Measurements from ENCODE around the gene SPON1. TPM values are rescaled to one million over a fixed set of nuclear protein-coding genes. Genes with fewer than 3 reads are reported as not detected.

SPON1 gene
- polyA plus RNA-seq, 4 donors = 11.4 to 99.8 (median 22.2) TPM

DNA sequence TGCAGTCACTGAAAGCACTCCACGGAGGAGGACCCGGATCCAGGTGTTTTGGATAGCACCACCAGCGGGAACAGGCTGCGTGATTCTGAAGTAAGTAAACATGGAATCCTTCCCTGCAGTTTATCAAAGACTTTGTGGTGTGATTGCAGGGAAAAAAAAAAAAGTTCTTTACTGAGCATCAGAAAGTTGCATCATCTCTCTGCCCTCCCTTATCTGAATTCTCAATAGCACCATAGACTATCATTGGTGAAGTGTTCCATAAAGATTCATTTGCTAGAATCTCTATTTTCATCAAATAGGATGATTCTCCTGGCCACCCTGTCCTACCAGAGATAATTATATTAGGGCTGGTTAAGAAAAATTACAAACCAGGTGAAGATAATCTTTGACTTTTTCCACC lies 79.0 kb downstream of the SPON1 start:
- FAIRE-seq = no peak

DNA sequence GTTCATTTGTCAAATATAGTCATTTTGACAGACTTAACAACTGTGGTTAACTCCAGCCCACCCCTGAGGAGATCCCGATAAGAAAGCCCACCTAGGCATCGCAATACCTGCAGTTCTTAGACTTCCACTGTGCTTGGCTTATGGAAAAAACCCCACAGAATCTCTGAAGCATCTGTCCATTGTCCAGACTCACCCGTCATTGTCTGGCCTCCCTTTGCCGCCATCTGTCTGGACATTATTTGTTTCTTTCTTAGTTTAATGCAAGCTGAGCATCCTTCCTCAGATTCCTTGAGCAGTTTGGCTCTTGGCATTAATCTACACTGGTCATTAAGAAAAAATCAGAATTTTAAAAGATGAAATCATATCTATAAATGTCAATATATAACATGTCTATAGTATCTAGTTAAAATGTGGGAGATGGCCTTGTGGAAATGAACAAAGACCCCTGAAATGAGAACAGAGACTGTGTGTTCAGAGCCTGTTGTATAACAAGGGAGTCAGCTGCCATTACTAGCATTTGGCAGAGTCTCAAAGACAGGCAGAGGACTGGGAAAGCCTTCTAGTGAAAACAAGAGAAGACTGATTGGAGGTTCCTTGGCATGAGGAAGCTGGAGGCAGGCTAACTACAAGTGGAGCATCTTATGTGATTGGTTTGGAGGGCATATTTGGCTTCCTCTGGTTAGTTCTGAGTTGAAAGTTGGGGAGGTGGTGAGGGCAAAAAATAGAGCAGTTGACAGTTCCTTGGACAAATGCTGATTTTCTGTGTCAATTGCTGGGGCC lies 80.4 kb downstream of the SPON1 start:
- no peak for FAIRE-seq

More for the DNA sequence above, 79.0 kb downstream of the SPON1 start:
- H3K4me1 ChIP-seq (ENCODE audit: control insufficient read depth in 3 of 3, insufficient read depth in 2 of 3, low read depth in 1 of 3, low read length in 2 of 3) = peaks cover 2 to 12% (median 5%) of the 10 kb centered on the region in 3 donors
- no peaks in the 10 kb centered on the region for H3K27me3 ChIP-seq (ENCODE audit: control insufficient read depth in 3 of 3, insufficient read depth in 3 of 3, low read length in 3 of 3)
- no peak for DNase-seq
- H3K9me3 ChIP-seq (ENCODE audit: control insufficient read depth in 2 of 2, insufficient read depth in 1 of 2, low read depth in 1 of 2, low read length in 1 of 2) = no peaks in the 10 kb centered on the region
- no peak overlapping the region for H3K27ac ChIP-seq (ENCODE audit: low read depth in 1 of 3, low read length in 2 of 3)
- WGBS, 3 donors = 77 to 80% (median 79%) methylated on average over 4 of the region's 4 CpGs
- H3K36me3 ChIP-seq (ENCODE audit: control insufficient read depth in 3 of 3, insufficient read depth in 2 of 3, low read depth in 1 of 3, low read length in 3 of 3) = peaks cover 0 to 5% (median 0%) of the 10 kb centered on the region in 3 donors
- H3K4me3 ChIP-seq (ENCODE audit: low read depth in 1 of 3, low read length in 3 of 3) = no peak overlapping the region

DNA sequence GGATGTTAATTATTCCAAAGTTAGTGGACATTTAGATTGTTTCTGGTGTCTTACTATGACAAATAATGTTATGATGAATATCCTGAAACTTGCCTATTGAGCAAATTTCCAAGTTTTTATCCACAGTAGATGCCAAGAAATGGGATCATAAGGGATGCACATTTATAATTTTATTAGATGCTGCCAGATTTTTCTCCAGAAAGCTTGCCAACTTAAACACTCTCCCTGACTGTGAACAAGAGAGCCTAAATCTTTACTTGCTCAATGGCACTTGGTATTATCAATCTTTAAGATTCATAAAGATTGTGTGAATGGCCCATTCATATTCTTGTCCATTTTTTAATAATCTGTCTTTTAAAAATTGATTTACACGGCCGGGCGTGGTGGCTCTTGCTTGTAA lies 82.4 kb downstream of the SPON1 start:
- Histone ChIP-seq H3K27me3 (ENCODE audit: control insufficient read depth in 3 of 3, insufficient read depth in 3 of 3, low read length in 3 of 3) (no peaks in the 10 kb centered on the region), H3K9me3 (ENCODE audit: control insufficient read depth in 2 of 2, insufficient read depth in 1 of 2, low read depth in 1 of 2, low read length in 1 of 2) (no peaks in the 10 kb centered on the region), H3K27ac (ENCODE audit: low read depth in 1 of 3, low read length in 2 of 3) (no peak overlapping the region), H3K4me1 (ENCODE audit: control insufficient read depth in 3 of 3, insufficient read depth in 2 of 3, low read depth in 1 of 3, low read length in 2 of 3) (peaks cover 0 to 7% (median 0%) of the 10 kb centered on the region in 3 donors), H3K4me3 (ENCODE audit: low read depth in 1 of 3, low read length in 3 of 3) (no peak overlapping the region), H3K36me3 (ENCODE audit: control insufficient read depth in 3 of 3, insufficient read depth in 2 of 3, low read depth in 1 of 3, low read length in 3 of 3) (peaks cover 0 to 5% (median 0%) of the 10 kb centered on the region in 3 donors)
- no peak for FAIRE-seq
- WGBS, 3 donors = 68 to 90% (median 78%) methylated on average over 3 of the region's 3 CpGs
- no peak for DNase-seq

More for the DNA sequence above, 80.4 kb downstream of the SPON1 start:
- Histone ChIP-seq H3K4me1 (ENCODE audit: control insufficient read depth in 3 of 3, insufficient read depth in 2 of 3, low read depth in 1 of 3, low read length in 2 of 3) (peaks cover 0 to 7% (median 0%) of the 10 kb centered on the region in 3 donors), H3K36me3 (ENCODE audit: control insufficient read depth in 3 of 3, insufficient read depth in 2 of 3, low read depth in 1 of 3, low read length in 3 of 3) (peaks cover 0 to 5% (median 0%) of the 10 kb centered on the region in 3 donors), H3K27me3 (ENCODE audit: control insufficient read depth in 3 of 3, insufficient read depth in 3 of 3, low read length in 3 of 3) (no peaks in the 10 kb centered on the region), H3K9me3 (ENCODE audit: control insufficient read depth in 2 of 2, insufficient read depth in 1 of 2, low read depth in 1 of 2, low read length in 1 of 2) (no peaks in the 10 kb centered on the region), H3K27ac (ENCODE audit: low read depth in 1 of 3, low read length in 2 of 3) (no peak overlapping the region), H3K4me3 (ENCODE audit: low read depth in 1 of 3, low read length in 3 of 3) (no peak overlapping the region)
- WGBS, 3 donors = 87 to 97% (median 95%) methylated on average over 4 of the region's 4 CpGs
- no peak for DNase-seq

DNA sequence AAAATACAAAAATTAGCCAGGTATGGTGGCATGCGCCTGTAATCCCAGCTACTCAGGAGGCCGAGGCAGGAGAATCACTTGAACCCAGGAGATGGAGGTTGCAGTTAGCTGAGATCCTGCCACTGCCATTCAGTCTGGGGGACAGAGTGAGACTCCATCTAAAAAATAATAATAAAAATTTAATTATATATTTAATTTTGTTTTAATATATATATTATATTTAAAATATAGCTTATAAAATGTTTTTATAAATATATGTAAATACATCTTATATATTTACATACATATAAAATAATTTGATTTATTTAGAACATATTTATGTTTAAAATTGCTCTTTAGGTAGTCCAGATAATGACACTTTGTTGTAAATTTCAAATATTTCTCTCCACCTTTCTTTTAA lies 82.9 kb downstream of the SPON1 start:
- Histone ChIP-seq H3K4me3 (ENCODE audit: low read depth in 1 of 3, low read length in 3 of 3) (no peak overlapping the region), H3K27ac (ENCODE audit: low read depth in 1 of 3, low read length in 2 of 3) (no peak overlapping the region), H3K27me3 (ENCODE audit: control insufficient read depth in 3 of 3, insufficient read depth in 3 of 3, low read length in 3 of 3) (no peaks in the 10 kb centered on the region), H3K9me3 (ENCODE audit: control insufficient read depth in 2 of 2, insufficient read depth in 1 of 2, low read depth in 1 of 2, low read length in 1 of 2) (no peaks in the 10 kb centered on the region), H3K36me3 (ENCODE audit: control insufficient read depth in 3 of 3, insufficient read depth in 2 of 3, low read depth in 1 of 3, low read length in 3 of 3) (peaks cover 0 to 5% (median 0%) of the 10 kb centered on the region in 3 donors), H3K4me1 (ENCODE audit: control insufficient read depth in 3 of 3, insufficient read depth in 2 of 3, low read depth in 1 of 3, low read length in 2 of 3) (peaks cover 0 to 7% (median 0%) of the 10 kb centered on the region in 3 donors)
- FAIRE-seq (peak; percentile 57), DNase-seq (no peak)
- 96 to 99% (median 98%) methylated on average over 2 of the region's 2 CpGs for WGBS, 3 donors

DNA sequence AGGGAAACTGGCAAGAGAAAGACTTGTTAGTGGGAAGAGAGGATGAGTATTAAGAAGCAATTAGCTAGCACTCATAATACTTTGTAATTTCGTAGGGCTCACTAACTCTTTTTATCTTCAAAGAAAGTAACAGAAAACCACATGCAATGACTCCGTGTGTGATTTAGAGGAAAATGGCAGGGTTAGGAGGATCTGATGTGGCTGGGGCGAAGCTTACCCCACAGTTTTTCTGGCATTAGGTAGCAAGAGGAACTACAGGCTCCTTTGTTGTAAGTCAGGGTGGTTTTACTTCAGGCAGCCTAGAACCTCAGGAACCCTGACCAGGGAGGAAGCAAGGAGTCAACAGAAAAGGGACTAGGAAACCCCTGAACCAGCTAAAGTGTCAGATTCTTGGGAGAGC lies 89.7 kb downstream of the SPON1 start:
- FAIRE-seq = no peak
- Histone ChIP-seq H3K4me1 (ENCODE audit: control insufficient read depth in 3 of 3, insufficient read depth in 2 of 3, low read depth in 1 of 3, low read length in 2 of 3) (peaks cover 0 to 12% (median 8%) of the 10 kb centered on the region in 3 donors), H3K27me3 (ENCODE audit: control insufficient read depth in 3 of 3, insufficient read depth in 3 of 3, low read length in 3 of 3) (no peaks in the 10 kb centered on the region), H3K36me3 (ENCODE audit: control insufficient read depth in 3 of 3, insufficient read depth in 2 of 3, low read depth in 1 of 3, low read length in 3 of 3) (peaks cover 0 to 4% (median 0%) of the 10 kb centered on the region in 3 donors), H3K4me3 (ENCODE audit: low read depth in 1 of 3, low read length in 3 of 3) (no peak overlapping the region), H3K9me3 (ENCODE audit: control insufficient read depth in 2 of 2, insufficient read depth in 1 of 2, low read depth in 1 of 2, low read length in 1 of 2) (peaks cover 1 to 4% of the 10 kb centered on the region in 2 donors), H3K27ac (ENCODE audit: low read depth in 1 of 3, low read length in 2 of 3) (no peak overlapping the region)
- no peak for DNase-seq
- WGBS, 3 donors = 81 to 94% (median 86%) methylated on average over 3 of the region's 3 CpGs

DNA sequence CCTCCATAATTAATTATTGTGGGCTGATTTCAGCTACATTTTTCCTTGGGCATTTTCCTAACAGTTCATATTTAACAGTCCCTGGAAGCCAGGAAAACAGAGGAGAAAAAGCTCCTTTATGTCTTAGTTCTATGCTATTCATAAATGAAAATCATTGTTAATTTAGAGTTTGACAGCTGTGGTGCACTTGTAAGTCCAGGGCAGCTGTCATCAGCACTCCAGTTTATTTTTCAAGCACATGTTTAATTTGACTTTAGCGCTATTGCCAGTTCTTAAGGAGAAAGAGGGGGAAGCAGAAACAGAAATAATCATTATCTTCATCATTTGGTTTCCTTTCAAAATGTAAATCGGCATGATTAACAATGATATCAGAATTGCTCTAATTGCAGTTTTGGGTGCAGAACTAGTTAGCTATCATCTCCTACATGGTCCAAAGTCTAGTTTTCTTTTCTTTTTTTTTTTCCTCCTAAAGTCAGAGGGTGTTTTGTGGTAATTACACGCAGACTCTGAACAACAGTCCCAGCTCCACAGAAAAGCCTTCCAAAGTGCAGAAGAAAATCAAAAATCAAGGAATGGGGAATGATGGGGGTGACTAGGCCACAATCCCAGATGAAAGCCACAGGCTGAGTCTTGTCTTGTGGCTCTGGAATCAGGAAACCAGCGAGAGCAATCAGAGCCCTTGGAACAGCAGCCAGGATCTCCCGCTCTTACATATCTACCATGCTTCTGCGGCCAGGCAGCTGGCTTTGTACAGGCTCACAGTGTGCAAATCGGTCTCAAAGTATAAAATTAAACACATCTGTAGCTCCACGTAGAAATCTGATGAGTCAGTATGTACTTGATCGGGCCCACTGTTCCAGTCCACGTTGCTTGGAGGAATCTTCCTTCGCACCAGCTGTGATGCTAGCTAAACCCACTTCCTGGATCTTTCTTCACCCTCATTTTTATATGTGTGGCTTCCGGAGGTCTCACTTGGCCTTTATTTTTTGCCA lies 91.9 kb downstream of the SPON1 start:
- peak overlapping the region in 2 of 3 donors; percentile 43 to 48 for H3K27ac ChIP-seq (ENCODE audit: low read depth in 1 of 3, low read length in 2 of 3)
- DNase-seq (peak in 1 of 2 donors; percentile 55), FAIRE-seq (no peak)
- H3K4me3 ChIP-seq (ENCODE audit: low read depth in 1 of 3, low read length in 3 of 3) = no peak overlapping the region
- WGBS, 3 donors = 34 to 44% (median 35%) methylated on average over 12 of the region's 12 CpGs
- H3K4me1 ChIP-seq (ENCODE audit: control insufficient read depth in 3 of 3, insufficient read depth in 2 of 3, low read depth in 1 of 3, low read length in 2 of 3) = peaks cover 0 to 12% (median 8%) of the 10 kb centered on the region in 3 donors
- peaks cover 0 to 7% (median 0%) of the 10 kb centered on the region in 3 donors for H3K36me3 ChIP-seq (ENCODE audit: control insufficient read depth in 3 of 3, insufficient read depth in 2 of 3, low read depth in 1 of 3, low read length in 3 of 3)
- peaks cover 1 to 4% of the 10 kb centered on the region in 2 donors for H3K9me3 ChIP-seq (ENCODE audit: control insufficient read depth in 2 of 2, insufficient read depth in 1 of 2, low read depth in 1 of 2, low read length in 1 of 2)
- H3K27me3 ChIP-seq (ENCODE audit: control insufficient read depth in 3 of 3, insufficient read depth in 3 of 3, low read length in 3 of 3) = no peaks in the 10 kb centered on the region

DNA sequence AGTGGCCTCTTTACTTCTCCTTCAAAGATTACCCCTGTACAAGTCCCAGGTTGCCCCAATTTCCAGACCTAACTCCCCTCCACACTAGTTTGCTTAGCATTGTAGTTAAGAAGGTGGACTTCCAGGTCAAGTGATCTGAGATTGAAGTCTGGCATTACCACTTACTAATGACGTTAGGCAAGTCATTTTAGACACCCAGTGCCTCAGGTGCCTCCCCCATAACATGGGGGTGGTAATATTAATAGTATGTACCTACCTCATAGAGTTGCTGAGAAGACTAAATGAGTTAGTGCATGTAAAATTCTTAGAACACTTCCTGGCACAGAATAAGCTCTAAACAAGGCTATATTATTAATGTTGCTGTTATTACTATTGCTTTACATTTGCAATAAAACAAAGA lies 93.4 kb downstream of the SPON1 start:
- no peak overlapping the region for H3K4me3 ChIP-seq (ENCODE audit: low read depth in 1 of 3, low read length in 3 of 3)
- DNase-seq (no peak), FAIRE-seq (no peak)
- H3K4me1 ChIP-seq (ENCODE audit: control insufficient read depth in 3 of 3, insufficient read depth in 2 of 3, low read depth in 1 of 3, low read length in 2 of 3) = peaks cover 0 to 12% (median 8%) of the 10 kb centered on the region in 3 donors
- peaks cover 0 to 1% of the 10 kb centered on the region in 2 donors for H3K9me3 ChIP-seq (ENCODE audit: control insufficient read depth in 2 of 2, insufficient read depth in 1 of 2, low read depth in 1 of 2, low read length in 1 of 2)
- WGBS, 3 donors = 80 to 88% (median 85%) methylated on average over 1 of the region's 1 CpG
- no peak overlapping the region for H3K27ac ChIP-seq (ENCODE audit: low read depth in 1 of 3, low read length in 2 of 3)
- H3K27me3 ChIP-seq (ENCODE audit: control insufficient read depth in 3 of 3, insufficient read depth in 3 of 3, low read length in 3 of 3) = no peaks in the 10 kb centered on the region
- peaks cover 0 to 7% (median 0%) of the 10 kb centered on the region in 3 donors for H3K36me3 ChIP-seq (ENCODE audit: control insufficient read depth in 3 of 3, insufficient read depth in 2 of 3, low read depth in 1 of 3, low read length in 3 of 3)

DNA sequence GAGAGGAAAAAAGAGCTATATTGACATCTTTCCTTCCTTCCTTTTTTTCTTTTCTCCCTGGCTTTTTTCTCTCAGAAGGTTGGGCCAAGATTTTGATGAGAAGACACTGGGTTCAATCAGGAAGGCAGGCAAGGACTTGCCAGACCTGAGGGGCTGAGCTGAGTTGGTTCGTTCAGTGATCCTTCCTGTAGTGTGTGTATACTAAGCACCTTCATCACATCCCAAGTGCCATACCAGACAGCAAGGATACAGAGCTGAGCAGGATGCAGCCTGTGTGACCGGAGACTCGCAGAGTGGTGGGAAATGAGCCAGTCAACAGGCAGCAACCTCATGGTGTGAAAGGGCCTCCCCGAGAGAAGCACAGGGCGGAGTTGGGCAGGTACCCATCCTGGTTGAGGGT lies 95.5 kb downstream of the SPON1 start:
- 88 to 97% (median 94%) methylated on average over 5 of the region's 5 CpGs for whole genome bisulfite sequencing, 3 donors
- no peak for FAIRE-seq

More for the DNA sequence above, 95.5 kb downstream of the SPON1 start:
- H3K36me3 ChIP-seq (ENCODE audit: control insufficient read depth in 3 of 3, insufficient read depth in 2 of 3, low read depth in 1 of 3, low read length in 3 of 3) = peaks cover 0 to 3% (median 0%) of the 10 kb centered on the region in 3 donors
- no peaks in the 10 kb centered on the region for H3K27me3 ChIP-seq (ENCODE audit: control insufficient read depth in 3 of 3, insufficient read depth in 3 of 3, low read length in 3 of 3)
- H3K4me3 ChIP-seq (ENCODE audit: low read depth in 1 of 3, low read length in 3 of 3) = no peak overlapping the region
- no peak overlapping the region for H3K27ac ChIP-seq (ENCODE audit: low read depth in 1 of 3, low read length in 2 of 3)
- DNase-seq = no peak
- peaks cover 0 to 12% (median 8%) of the 10 kb centered on the region in 3 donors for H3K4me1 ChIP-seq (ENCODE audit: control insufficient read depth in 3 of 3, insufficient read depth in 2 of 3, low read depth in 1 of 3, low read length in 2 of 3)
- peaks cover 0 to 1% of the 10 kb centered on the region in 2 donors for H3K9me3 ChIP-seq (ENCODE audit: control insufficient read depth in 2 of 2, insufficient read depth in 1 of 2, low read depth in 1 of 2, low read length in 1 of 2)

Measured in small intestine (tissue), 7 donors.